ENCODE data around the gene UBALD1.

DNA sequence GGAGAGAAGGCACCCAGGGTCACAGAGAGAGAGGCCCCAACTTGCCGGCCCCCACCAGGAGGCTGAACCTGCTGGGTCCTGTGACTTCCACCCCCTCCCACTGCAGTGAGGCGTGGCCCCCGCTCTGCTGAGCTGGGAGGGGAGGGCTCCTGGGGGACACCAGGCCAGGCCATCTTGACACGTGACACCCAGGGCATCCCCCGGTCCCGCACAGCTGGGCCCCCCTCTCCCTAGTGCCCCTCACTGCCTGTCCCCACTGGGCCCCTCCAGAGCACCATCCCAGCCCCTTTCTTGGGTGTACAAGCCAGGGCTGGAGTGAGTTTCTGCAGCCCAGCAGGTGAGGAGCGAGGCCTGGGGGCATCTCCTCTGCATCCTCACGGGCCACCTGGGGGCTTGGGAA, 12.4 kb downstream of the UBALD1 start:
- TF ChIP-seq CTCF (conservative IDR thresholded peaks at IDR 0.05; ENCODE audit: low read depth, low read length) (no peak), EZH2 (IDR thresholded peaks at IDR 0.05; ENCODE audit: low read length, unreplicated experiment) (no peak), EZH2phosphoT487 (IDR thresholded peaks at IDR 0.05; ENCODE audit: borderline replicate concordance, low read length) (no peak)
